Lower leg skin (tissue), 3 donors: ENCODE data around the gene MYO3B.

ENCODE experiments used
- POLR2A ChIP-seq, 2 donors: fragments of 450-650 bp; IDR thresholded peaks; one replicate each; pipeline ENCODE4 v1.6.1; 2016 to 2017; ENCODE audit warnings: antibody characterized with exemption in 2 of 2, mild to moderate bottlenecking in 1 of 2, moderate library complexity in 1 of 2
- TF ChIP-seq, protein P1 (sequence below), 3 donors: fragments of 450-650 bp; IDR thresholded peaks; one replicate each; pipeline ENCODE4 v1.5.1; 2016; ENCODE audit warnings: antibody characterized with exemption in 3 of 3, mild to moderate bottlenecking in 3 of 3, moderate library complexity in 2 of 3

DNA sequence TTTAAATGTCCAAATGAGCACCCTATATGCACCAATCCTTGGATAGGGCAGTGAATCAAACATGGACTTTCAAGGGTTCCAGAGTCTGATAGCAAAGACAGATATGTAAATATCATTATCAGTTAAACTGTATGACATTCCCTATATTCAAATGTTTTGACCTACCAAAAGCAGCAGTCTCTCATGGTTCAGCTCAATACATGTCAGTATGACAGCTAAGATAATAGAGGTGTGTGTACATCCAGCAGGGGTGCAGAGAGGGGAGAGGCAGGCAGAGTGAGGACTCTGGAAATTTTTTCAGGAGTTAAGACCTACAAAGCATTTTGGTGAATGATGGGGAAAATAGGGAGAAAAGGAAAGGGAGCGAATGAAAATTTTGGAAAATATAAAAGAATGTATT lies 106.3 kb downstream of the MYO3B start:
- TF ChIP-seq, protein P1, sequence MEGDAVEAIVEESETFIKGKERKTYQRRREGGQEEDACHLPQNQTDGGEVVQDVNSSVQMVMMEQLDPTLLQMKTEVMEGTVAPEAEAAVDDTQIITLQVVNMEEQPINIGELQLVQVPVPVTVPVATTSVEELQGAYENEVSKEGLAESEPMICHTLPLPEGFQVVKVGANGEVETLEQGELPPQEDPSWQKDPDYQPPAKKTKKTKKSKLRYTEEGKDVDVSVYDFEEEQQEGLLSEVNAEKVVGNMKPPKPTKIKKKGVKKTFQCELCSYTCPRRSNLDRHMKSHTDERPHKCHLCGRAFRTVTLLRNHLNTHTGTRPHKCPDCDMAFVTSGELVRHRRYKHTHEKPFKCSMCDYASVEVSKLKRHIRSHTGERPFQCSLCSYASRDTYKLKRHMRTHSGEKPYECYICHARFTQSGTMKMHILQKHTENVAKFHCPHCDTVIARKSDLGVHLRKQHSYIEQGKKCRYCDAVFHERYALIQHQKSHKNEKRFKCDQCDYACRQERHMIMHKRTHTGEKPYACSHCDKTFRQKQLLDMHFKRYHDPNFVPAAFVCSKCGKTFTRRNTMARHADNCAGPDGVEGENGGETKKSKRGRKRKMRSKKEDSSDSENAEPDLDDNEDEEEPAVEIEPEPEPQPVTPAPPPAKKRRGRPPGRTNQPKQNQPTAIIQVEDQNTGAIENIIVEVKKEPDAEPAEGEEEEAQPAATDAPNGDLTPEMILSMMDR (IDR thresholded peaks at IDR 0.05), result no peak
- no peak for TF ChIP-seq POLR2A (IDR thresholded peaks at IDR 0.05)
